NCI-H1417 (cell line): Measurements from ENCODE around the gene AGBL1.

Experiments
- DNase-seq, 3 experiments: peaks; one replicate each; lab custom pipeline; 2025; lab: John Stamatoyannopoulos, UW

Gene AGBL1

DNA sequence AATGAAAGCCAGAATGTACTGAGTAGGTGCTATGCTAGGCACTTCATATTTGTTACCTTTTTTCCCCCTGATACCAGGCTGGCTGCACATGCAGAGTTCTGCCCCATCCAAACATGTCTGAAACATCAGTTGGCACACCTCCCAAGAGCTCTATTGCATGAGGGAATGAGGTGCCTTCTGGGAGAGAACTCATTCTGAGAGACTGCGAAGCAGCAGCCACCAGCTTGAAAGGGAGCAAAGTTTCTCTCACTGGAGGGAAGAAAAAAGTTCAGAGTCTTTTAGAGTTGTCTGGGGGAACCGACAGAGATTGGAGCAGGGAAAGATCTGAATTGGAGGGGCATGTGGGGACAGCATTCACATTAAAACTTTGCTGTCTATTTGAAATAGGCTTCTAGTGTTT, 84.1 kb downstream of the AGBL1 start:
- DNase-seq: no peak

DNA sequence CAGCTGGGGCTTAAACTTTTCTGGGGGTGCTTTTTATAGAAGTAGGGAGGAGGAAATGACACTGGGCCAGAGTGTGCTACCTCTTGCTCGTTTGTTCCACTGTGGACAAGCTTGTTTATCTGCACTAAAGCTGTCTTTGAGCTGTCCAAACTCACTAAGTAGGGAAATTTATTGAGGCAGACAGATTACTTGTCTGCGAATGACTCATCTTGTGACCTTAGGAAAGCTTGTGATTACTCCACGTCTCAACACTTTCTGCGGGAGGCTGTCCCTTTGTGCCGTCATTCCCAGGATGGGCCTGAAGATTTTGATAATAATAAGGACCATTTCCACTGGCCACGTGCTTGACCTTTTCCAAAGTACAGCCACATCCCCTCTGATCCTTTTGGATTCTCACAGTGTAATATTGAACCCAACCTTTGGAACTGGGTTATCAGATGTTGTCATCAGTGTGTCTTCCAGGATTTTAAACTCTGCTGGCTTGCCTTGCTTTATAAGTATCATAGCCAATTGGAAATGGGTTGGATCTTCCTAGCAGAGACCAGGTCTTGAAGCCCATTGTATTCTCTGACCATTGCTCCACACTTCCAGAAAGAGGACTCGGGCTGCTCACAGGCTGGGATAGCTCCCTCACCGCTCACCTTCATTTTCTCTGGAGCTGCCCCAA, 84.7 kb downstream of the AGBL1 start:
- no peak for DNase-seq

DNA sequence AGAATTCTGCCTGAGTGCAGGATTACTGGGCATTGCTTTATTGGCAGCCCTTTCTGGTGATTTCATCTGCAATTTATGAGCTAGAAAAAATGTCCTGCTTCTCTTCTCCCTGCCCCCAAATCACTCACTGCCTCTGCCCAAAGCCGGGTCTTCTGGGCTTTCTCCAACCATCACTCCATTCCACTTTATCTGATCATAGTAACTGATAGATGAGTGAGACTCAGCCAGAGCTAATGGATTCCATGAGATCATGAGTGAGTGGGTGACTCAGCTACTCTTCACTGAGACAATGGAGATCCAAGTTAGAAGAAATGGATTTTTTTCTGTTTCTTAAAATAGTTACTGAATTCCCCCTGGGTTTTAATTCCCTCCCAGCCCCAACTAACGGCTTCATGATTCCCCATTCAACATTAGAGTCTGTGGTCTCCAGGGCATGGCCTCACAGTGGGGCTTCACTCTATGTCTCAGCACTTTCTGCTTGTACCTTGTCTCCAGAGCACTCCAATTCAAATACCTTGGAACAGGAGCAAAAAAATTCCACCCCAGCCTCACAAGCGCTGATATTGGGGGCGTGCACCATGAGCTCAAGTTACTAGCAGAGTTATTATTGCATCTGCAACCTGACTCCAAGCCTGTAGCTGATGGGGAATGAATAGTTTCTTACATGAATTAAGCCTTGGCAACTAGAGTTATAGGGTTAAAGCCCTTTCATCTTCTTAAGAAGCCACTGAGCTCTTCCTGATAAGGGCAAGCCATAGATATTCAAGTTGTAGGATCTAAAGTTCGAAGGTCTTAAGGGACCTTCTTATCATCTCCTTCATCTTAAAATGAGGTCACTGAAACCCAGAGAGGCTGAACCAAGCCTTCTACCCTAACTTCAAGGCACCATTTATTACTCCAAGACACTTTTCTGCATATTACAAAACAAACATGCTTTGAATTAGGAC, 85.9 kb downstream of the AGBL1 start:
- no peak for DNase-seq

DNA sequence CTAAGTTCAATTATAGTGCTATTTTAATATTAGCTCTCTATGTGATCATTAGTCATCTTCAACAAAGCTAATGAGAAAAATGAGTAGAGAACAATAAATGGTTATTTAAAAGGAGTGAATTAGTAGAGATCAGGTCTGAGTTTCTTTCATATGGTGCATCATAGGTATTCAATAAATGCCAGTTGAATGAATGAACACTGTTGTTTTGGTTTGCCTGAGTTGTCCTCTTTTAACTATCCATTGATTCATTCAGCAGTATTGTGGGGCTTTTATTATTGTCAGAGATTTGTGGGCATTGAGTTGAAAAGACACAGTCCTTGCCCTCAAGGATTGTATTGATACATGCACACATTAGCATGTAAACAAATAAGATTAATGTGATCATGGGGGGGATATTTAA, 88.2 kb downstream of the AGBL1 start:
- no peak for DNase-seq

DNA sequence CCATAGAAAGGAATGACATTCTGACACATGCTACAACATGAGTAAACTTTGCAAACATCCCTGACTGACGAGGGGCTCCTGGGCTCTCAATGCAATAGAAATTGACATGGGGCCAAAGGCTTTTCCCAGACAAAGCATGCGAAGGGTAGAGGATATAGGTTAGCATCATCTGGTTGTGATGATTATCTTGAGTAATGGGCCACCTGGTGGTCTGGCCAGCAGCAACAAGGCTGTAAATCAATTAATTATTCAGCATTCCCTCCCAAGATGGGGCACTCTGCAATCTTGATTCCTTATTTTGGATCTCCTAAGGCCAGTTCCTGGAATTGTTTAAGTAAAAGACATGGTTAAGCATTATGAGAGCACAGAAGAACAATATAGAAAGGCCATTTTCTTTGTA, 99.2 kb downstream of the AGBL1 start:
- peak in 2 of 3 experiments; percentile 3 to 59 for DNase-seq

DNA sequence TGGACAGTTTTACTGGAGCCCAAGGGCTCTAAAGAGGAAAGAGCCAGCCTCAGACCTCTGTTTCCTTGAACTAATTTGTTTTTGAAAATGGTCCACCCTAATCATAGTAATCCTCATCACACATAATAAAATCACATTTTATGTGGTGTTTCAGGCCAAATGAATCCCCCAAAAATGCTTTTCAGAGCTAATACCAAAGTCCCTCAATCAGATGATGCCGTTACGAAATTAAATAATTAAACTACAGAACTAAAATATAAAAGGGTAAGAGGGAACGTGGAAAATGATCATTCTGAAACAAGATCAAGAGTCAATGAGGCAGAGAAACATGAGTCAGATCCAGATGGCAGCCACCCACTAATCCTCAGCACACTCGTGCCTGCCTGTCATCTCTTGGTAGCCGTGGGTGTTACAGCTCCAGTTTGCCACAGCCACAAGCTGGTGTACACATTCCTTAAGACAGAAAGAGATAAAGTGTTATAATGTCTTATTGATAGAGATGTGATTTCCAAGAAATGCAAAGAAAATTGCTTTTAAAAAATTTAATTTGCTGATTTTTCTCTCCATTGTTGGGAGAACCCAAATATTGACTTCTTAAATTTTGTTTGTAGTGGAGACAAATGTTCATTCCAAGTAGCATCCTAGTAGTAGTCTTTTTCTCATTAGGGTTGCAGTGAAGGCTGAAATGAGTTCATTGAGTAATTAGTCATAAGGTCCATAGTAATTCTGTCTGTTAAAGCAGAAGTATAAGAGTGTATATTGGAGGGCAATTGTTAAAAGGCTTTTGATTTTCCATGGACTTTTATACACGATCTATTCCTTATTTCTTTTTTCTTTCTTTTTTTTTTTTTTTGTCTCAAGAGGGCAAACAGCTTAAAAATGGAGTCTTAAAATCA, 104.2 kb downstream of the AGBL1 start:
- DNase-seq: no peak

DNA sequence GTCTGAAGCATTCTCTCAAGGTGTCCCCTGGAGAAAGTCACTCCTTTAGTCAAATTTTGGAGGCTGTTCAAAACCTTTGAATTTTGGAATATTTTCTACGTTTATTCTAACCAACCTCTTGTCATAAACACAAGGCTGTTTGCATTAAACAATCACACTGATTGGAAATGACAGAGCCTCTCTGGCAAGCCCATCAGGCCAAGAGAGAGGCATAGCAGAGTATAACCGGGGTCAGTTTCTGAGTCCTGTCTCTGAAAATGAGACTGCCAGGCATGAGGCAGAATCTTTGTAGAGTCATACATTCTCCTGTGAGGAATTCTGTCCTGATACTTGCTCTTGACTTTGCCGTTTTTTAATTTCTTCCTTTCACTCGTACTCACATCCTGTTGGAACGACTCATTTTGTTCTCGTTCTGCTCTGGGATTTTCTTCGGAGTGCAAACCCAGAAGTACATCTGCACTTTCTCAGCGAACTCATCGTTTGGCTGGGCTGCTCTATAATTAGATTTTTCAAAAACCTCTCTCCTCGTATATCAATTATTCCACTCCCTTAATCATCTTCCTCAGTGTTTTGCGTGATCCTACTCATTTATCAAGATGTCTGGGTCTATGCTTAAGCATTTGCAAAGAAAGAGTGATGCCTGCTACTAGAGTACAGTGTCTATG, 114.2 kb downstream of the AGBL1 start:
- no peak for DNase-seq

DNA sequence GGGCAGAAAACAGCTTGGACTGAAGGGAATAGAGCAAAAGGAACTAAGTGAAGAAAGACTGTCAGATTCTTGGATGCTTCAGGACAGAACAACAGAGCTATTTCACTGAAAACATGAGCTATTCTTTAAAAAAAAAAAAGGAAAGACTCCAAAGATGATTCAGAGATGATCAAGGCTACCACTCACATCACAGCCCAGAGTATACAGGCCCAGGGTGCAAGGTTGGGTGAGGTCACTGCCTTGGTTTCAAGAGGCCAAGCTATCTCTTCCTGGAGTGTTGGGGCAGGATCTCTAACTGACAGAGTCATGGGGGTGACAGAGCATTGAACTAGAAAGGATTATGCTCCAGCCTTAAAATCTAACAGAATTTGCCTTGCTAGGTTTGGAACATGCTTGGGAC, 118.1 kb downstream of the AGBL1 start:
- no peak for DNase-seq

DNA sequence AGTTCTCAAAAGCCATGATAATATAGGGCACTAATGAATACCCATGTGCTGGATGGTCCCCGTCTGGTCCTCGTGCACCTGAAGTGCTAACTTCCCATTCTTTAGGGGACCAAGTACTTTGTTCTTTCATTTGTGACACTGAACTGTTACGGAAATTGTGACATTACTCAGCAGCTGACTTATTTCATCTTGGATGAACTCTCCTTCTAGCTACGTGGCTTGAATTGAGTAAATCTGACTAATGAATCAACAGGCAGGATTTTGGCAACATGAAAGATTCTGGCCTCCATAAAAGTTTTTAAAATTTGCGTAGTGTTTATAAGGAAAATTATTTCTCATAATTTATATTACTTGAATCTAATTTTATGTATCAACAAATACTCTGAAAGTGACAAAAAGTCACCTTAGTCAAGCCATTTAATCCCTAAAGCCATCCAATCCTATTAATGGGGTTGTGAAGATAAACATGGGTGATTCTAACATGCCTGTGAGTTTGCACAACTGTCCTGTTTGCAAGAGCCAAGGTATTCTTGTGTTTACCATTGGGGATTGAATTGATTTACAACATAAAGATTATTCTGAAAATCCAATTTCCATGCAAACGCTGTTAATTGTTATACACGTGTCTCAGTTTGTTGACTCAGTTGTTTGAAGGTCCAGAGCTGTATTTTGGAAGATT, 119.9 kb downstream of the AGBL1 start:
- DNase-seq: no peak

DNA sequence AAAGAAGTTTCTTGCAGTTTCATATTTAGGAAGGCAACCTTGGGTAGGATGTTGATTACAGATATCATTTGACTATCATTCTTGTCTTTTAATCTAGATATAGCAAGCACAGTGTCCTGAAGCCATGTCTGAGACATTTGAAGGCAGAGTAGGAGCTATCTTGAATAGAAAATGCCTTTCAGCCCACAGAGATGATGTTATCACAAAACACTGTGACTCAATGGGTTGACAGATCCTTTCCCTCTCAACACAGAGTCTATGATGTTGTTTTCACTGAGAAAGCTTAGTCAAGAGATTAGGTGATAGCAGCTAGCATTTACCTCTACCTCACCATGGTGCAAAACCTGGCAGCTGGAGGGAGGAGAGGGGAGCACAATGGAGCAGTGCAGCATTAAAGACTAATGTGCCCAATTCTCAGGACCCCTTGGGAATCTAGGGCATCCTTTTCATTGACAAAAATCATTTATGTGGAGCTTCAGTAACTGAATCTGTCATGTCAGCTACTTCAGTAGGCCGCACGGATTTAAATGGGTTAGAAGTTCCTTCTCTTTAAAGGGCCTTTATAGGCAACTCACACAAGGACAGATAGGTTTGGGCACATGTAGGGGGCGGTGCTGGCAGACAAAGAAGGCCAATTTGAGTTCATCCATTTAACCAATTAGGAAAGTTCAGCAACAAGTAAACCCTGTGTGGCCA, 121.8 kb downstream of the AGBL1 start:
- DNase-seq: no peak

DNA sequence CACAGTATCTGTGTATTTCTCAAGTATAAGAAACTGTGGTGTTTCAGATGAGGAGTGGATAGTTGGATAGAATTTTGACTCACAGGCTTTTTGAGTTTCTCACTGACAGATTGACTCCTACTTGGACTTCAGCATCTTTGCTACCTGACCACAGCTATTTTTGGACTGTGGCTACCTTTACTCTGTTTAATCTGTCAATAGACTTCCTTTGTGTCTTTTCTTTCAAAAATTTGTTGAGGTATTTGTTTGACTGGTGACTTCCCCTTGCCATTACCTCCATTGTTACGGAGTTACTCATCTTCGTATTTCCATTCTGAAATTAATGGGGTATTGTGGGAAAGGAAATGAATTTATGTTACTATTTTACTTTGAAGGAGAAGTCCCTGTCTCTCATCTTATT, 123.8 kb downstream of the AGBL1 start:
- no peak for DNase-seq

DNA sequence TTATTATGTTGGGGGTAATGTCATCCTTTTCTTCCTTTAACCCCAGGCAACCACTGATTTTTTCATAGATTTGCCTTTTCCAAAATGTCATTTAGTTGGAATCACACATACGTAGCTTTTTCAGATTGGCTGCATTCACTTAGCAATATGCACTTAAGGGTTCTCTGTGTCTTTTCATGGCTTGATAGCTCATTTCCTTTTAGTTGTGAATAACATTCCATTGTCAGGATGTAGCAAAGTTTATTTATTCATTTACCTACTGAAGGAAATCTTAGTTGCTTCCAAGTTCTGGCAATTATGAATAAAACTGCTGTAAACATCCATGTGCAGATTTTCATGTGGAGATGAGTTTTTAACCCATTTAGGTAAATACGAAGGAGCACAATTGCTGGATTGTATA, 125.4 kb downstream of the AGBL1 start:
- DNase-seq: no peak

DNA sequence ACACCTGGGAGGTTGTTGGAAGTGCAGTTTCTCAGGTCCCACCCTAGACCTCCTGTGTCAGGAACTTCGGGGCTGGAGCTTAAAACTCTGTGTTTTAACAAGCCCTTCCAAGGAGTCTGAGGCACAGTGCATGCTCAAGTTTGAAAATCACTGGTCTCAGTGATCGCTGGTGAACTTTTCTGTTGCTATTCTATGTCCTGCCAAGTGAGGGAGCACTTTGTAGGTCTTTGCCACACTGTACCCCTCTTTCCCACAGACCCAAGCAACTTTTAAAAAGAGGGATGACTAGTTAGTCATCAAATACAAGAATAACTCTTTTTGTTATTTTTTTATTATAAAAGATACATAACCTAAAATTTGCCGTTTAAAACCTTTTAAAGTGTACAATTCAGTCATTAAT, 133.7 kb downstream of the AGBL1 start:
- no peak for DNase-seq

DNA sequence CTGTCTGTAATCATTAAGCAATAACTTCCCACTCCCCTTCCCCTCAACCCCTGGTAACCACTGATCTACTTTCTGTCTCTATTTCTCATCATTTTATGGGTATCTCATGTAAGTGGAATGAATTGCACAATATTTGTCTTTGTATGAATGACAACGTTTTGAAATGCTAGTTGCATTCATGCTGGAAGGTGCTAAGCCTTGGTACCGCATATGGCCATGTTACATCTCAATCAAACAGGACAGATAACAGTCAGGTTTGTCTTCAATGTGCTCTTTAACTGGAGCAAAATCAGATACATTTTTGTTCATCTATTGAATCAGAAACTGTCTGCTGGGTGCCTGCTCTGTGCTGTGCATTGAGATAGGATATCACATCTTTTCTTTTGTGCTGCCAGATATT, 134.2 kb downstream of the AGBL1 start:
- DNase-seq: no peak

DNA sequence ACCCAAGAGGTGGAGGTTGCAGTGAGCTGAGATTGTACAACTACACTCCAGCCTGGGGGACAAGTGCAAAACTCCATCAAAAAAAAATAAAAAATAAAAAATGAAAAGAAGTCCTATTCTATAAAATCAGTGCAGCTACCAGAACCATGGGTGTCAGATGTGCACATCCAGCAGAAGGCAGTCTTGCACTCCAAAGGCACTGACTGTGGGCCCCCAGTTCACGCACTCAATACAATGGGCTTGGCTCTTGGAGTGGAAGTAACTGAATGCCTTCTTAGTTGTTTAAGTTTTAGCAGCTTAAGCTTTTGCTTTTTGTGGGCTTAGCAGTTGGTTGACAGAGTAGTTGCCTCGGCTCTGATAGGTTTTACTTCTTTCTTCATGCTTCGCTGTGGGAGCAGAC, 141.4 kb downstream of the AGBL1 start:
- DNase-seq: no peak

DNA sequence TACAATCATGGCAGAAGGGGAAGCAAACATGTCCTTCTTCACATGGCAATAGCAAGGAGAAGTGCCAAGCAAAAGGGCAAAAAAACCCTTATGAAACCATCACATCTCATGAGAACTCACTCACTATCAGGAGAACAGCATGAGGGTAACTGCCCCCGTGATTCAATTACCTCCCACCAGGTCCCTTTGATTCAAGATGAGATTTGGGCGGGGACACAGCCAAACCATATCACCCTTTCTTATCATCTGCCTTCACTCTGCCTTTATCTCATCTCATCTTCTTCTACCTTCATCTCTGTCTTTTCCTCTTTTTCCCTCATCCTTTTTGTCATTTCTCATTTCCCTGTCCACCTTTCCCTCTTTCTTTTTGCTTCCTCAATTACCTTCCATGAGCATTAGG, 149.6 kb downstream of the AGBL1 start:
- DNase-seq: no peak

DNA sequence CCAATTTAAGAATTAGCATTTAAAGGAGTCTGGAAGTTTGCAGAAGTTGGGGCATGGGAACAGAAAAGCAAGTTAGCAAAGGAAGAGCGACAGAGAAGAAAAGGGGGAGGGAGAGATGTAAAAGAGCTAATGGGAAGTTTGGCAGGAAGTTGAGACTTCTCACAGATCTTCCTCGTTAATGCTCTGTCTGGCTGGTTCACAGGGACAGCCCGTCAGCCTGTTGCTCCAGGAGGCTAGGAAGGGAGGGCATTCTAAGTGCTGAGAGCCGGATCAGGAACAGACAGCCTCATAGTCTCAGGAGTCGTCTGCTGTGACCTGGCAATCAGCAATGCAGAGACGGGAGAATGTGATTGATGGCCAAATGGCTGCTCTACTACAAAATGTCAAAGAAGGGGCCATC, 150.3 kb downstream of the AGBL1 start:
- no peak for DNase-seq

DNA sequence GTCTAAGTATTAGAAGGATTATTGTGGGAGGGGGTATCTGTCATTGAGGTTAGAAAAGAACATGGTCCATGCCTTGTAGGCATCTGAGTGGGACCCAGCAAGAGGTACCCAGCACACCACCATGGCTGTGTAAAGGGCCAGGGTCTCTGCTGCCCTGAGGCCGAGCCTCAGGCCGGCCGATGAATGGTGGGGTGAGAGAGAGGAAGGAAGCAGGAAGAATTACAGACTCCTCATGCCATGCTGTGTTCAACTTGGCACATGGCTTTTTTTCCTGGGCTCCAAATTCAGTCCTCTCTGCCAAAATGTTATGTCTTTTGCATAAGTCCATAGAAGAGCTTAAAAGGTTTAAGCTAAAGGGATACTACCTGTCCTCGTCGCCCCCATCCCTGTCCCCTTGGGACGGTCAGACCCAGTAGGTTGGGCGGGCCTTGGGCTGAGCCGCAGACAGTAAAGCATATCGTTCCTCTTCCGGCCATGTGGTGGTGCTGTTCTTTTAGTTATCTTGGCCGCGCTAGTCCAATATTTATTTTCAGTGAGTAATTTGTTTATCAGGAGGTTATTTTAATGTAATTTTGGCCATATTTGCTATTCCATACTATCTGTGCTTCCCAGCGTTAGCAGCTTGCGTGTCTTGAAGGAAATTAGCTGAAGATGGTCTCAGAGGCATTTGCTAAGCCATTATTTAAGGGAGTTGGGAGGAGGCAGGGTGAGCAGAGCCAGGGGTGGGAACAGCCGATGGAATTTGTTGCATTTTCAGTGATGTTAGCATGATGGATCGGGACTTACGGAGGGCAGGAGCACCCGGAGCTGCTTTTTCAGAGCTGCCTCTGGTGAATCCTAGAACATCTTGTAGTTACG, 152.4 kb downstream of the AGBL1 start:
- DNase-seq: peak; percentile 6 to 78 (median 72)

DNA sequence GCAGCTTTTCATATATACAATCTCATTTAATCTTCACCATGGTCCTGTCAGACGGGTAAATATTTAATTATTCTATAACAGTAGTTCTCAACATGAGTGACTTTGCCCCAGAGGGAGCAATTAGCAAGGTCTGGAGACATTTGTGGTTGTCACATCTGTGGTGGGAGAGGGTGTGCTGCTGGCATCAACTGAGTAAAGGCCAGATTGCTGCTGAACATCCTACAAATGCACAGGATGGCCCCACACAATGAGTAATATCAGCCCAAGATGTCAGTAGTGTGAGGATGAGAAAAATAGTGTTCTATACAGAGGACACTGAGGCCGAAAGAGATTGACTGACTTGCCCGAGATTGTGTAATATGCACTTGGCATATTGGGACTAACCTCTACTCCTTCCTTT, 156.0 kb downstream of the AGBL1 start:
- no peak for DNase-seq
